Neural cell (in vitro differentiated cells): ENCODE data around the gene IP6K3. TPM values are rescaled to one million over a fixed set of nuclear protein-coding genes. Genes with fewer than 3 reads are reported as not detected.

ENCODE experiments used
- H2AFZ ChIP-seq: fragments of 200-600, 300-800 bp; sonication (generic), shearing (Covaris generic); 2 replicates; pipeline ENCODE4 v1.6.0; 2014; ENCODE audit warnings: low read depth, mild to moderate bottlenecking, antibody characterized with exemption, low read length, moderate library complexity
- H3F3A ChIP-seq: fragments of 200-600 bp; shearing (Covaris generic); 2 replicates; pipeline ENCODE4 v1.6.1; 2016; ENCODE audit warnings: mild to moderate bottlenecking, moderate library complexity, mixed read lengths, antibody characterized with exemption, low read length; ENCODE audit not compliant: insufficient read depth, poor library complexity, severe bottlenecking
- H3K27ac ChIP-seq: fragments of 200-600, 300-800 bp; sonication (generic), shearing (Covaris generic); 2 replicates; pipeline ENCODE4 v1.5.1; 2014; ENCODE audit warnings: mild to moderate bottlenecking, low read length, moderate library complexity
- H3K27me3 ChIP-seq: fragments of 300-800, 200-600 bp; sonication (generic), shearing (Covaris generic); 2 replicates; pipeline ENCODE4 v1.6.0; 2014; ENCODE audit warnings: mild to moderate bottlenecking, low read depth, low read length, moderate library complexity; ENCODE audit not compliant: insufficient read depth
- H3K36me3 ChIP-seq: fragments of 300-800, 200-600 bp; sonication (generic), shearing (Covaris generic); 2 replicates; pipeline ENCODE4 v1.5.1; 2014; ENCODE audit warnings: mild to moderate bottlenecking, antibody characterized with exemption, low read length, moderate library complexity; ENCODE audit not compliant: insufficient read depth
- H3K4me2 ChIP-seq: fragments of 300-800, 200-600 bp; sonication (generic), shearing (Covaris generic); 2 replicates; pipeline ENCODE4 v1.6.0; 2014; ENCODE audit warnings: mild to moderate bottlenecking, low read length
- H3K4me3 ChIP-seq: fragments of 300-800, 200-600 bp; sonication (generic), shearing (Covaris generic); 2 replicates; pipeline ENCODE4 v1.5.1; 2014; ENCODE audit warnings: mild to moderate bottlenecking, low read length, moderate library complexity
- H3K79me2 ChIP-seq: fragments of 200-600 bp; shearing (Covaris generic); replicated peaks from 2 replicates; pipeline ENCODE4 v1.6.0; 2014; ENCODE audit warnings: mild to moderate bottlenecking, low read length, moderate library complexity; ENCODE audit not compliant: insufficient read depth
- H3K9ac ChIP-seq: fragments of 300-800, 200-600 bp; sonication (generic), shearing (Covaris generic); 2 replicates; pipeline ENCODE4 v1.6.1; 2016; ENCODE audit warnings: mild to moderate bottlenecking, low read length, mixed read lengths
- H3K9me2 ChIP-seq: fragments of 200-600 bp; shearing (Covaris generic); 2 replicates; pipeline ENCODE4 v1.6.1; 2016; ENCODE audit warnings: mild to moderate bottlenecking, low read length, mixed read lengths; ENCODE audit not compliant: insufficient read depth
- H3K9me3 ChIP-seq: fragments of 200-600, 300-800 bp; sonication (generic), shearing (Covaris generic); 2 replicates; pipeline ENCODE4 v1.6.1; 2016; ENCODE audit warnings: mild to moderate bottlenecking, mixed run types, low read length, moderate library complexity, mixed read lengths
- H4K20me1 ChIP-seq: fragments of 200-600 bp; shearing (Covaris generic); 2 replicates; pipeline ENCODE4 v1.6.1; 2016; ENCODE audit warnings: mild to moderate bottlenecking, mixed run types; ENCODE audit not compliant: insufficient read depth
- CTCF ChIP-seq: fragments of 450-650 bp; IDR thresholded peaks from 2 replicates; pipeline ENCODE4 v1.5.1; 2014; ENCODE audit warnings: antibody characterized with exemption, mild to moderate bottlenecking, moderate library complexity; ENCODE audit not compliant: poor library complexity, severe bottlenecking
- EP300 ChIP-seq: fragments of 450-650 bp; conservative IDR thresholded peaks from 2 replicates; pipeline ENCODE4 v1.6.1; 2014; ENCODE audit warnings: antibody characterized with exemption, mild to moderate bottlenecking, moderate library complexity; ENCODE audit not compliant: poor library complexity, severe bottlenecking
- EZH2 ChIP-seq: fragments of 200-600, 300-800 bp; shearing (Covaris generic), sonication (generic); IDR thresholded peaks from 2 replicates; pipeline ENCODE4 v1.6.1; 2014; ENCODE audit warnings: antibody characterized with exemption, low read length, borderline replicate concordance, mild to moderate bottlenecking; ENCODE audit not compliant: insufficient read depth, poor library complexity, severe bottlenecking
- MXI1 ChIP-seq: fragments of 450-650 bp; conservative IDR thresholded peaks from 2 replicates; pipeline ENCODE4 v1.6.1; 2014; ENCODE audit warnings: antibody characterized with exemption, mild to moderate bottlenecking; ENCODE audit not compliant: poor library complexity, severe bottlenecking
- POLR2AphosphoS5 ChIP-seq: IDR thresholded peaks from 2 replicates; pipeline ENCODE4 v1.6.1; 2012
- RAD21 ChIP-seq: fragments of 450-650 bp; conservative IDR thresholded peaks from 2 replicates; pipeline ENCODE4 v1.6.1; 2014; ENCODE audit warnings: antibody characterized with exemption, mild to moderate bottlenecking, moderate library complexity
- REST ChIP-seq: IDR thresholded peaks from 2 replicates; pipeline ENCODE4 v1.6.1; 2012; ENCODE audit warnings: borderline replicate concordance
- SMC3 ChIP-seq: fragments of 450-650 bp; conservative IDR thresholded peaks from 2 replicates; pipeline ENCODE4 v1.6.1; 2014; ENCODE audit warnings: antibody characterized with exemption, mild to moderate bottlenecking, moderate library complexity; ENCODE audit not compliant: poor library complexity
- TAF1 ChIP-seq: IDR thresholded peaks from 2 replicates; pipeline ENCODE4 v1.6.1; 2012; ENCODE audit warnings: low read depth
- polyA plus RNA-seq: library from polyadenylated mRNA; depleted of rRNA; stranded (reverse); fragments of >200 nt; gene quantifications from 2 replicates; pipeline ENCODE4 v1.2.3, GENCODE V29; 2014

The IP6K3 gene
- polyA plus RNA-seq, 1 donor from 2014 or later, result not detected

GRCh38 chr6:33756211-33756954 is 9.7 kb upstream of the IP6K3 start:
- Histone ChIP-seq H3K36me3 (no peaks in the 10 kb centered on the region), H3K9me3 (no peaks in the 10 kb centered on the region), H4K20me1 (no peaks in the 10 kb centered on the region), H3K4me3 (no peak overlapping the region), H3K4me2 (no peak overlapping the region), H3K9me2 (no peaks in the 10 kb centered on the region), H3F3A (no peaks in the 10 kb centered on the region), H3K79me2 (no peaks in the 10 kb centered on the region), H3K9ac (no peak overlapping the region), H2AFZ (no peak overlapping the region), H3K27me3 (no peaks in the 10 kb centered on the region), H3K27ac (no peak overlapping the region)
- no peak for TF ChIP-seq CTCF
- TF ChIP-seq RAD21, result no peak
- TF ChIP-seq EZH2, result no peak
- no peak for TF ChIP-seq MXI1
- no peak for TF ChIP-seq REST
- no peak for TF ChIP-seq TAF1
- TF ChIP-seq POLR2AphosphoS5, result no peak
- no peak for TF ChIP-seq EP300
- no peak for TF ChIP-seq SMC3

- Histone ChIP-seq H4K20me1 (no peaks in the 10 kb centered on the region), H3K27ac (no peak overlapping the region), H3K4me2 (no peak overlapping the region), H3K4me3 (no peak overlapping the region), H3K9me2 (no peaks in the 10 kb centered on the region), H3F3A (no peaks in the 10 kb centered on the region), H3K27me3 (no peaks in the 10 kb centered on the region), H3K79me2 (no peaks in the 10 kb centered on the region), H2AFZ (no peak overlapping the region), H3K36me3 (no peaks in the 10 kb centered on the region), H3K9ac (no peak overlapping the region), H3K9me3 (no peaks in the 10 kb centered on the region)
- TF ChIP-seq POLR2AphosphoS5 (no peak), RAD21 (no peak), REST (no peak), CTCF (no peak), TAF1 (no peak), EZH2 (no peak), EP300 (no peak)
Measured at GRCh38 chr6:33755070-33755869, 8.6 kb upstream of the IP6K3 start.
